HEK293 (cell line): ENCODE measurements around the gene ABTB2.

Experiments
- CTCF ChIA-PET: fragments of 350-600 bp; formaldehyde crosslinking; extraction: SDS; loops from one replicate; lab custom pipeline; 2021; ENCODE audit warnings: antibody characterized with exemption; lab: Yijun Ruan, JAX
- POLR2A ChIA-PET: fragments of 300-600 bp; formaldehyde crosslinking; extraction: SDS; loops from one replicate; lab custom pipeline; 2020; ENCODE audit warnings: antibody characterized with exemption, inconsistent platforms; lab: Yijun Ruan, JAX
- H3K27ac ChIP-seq: fragments of 200-500 bp; sonication (Bioruptor generic); 2 replicates; pipeline ENCODE4 v1.5.1; 2014; ENCODE audit warnings: low read depth, low read length, control low read depth, inconsistent platforms; ENCODE audit errors: extremely low read depth
- H3K36me3 ChIP-seq, 2 experiments: fragments of 200-500 bp in 1 of 2; sonication (Bioruptor generic) in 1 of 2; 1 replicate in 1 of 2; 2 replicates in 1 of 2; pipeline ENCODE4 v1.5.1; 2014 to 2017; ENCODE audit warnings: inconsistent platforms in 2 of 2, low read length in 2 of 2; ENCODE audit not compliant: control insufficient read depth in 2 of 2, insufficient read depth in 1 of 2
- H3K4me1 ChIP-seq: fragments of 200-500 bp; sonication (Bioruptor generic); 2 replicates; pipeline ENCODE4 v1.5.1; 2014; ENCODE audit warnings: mild to moderate bottlenecking, low read length, inconsistent platforms; ENCODE audit not compliant: control insufficient read depth, insufficient read depth
- H3K4me3 ChIP-seq: 2 replicates; pipeline ENCODE4 v1.5.1; 2011; ENCODE audit warnings: low read depth, mild to moderate bottlenecking, control low read depth, low read length, moderate library complexity
- H3K9me3 ChIP-seq: fragments of 200-500 bp; sonication (Bioruptor generic); 2 replicates; pipeline ENCODE4 v1.5.1; 2014; ENCODE audit warnings: low read depth, low read length, inconsistent platforms; ENCODE audit not compliant: control insufficient read depth, insufficient read depth
- INSM2 ChIP-seq: fragments of 450-650 bp; formaldehyde crosslinking; IDR thresholded peaks from 2 replicates; pipeline ENCODE4 v1.5.1; 2016; ENCODE audit warnings: missing biosample characterization, missing genetic modification characterization
- WT1 ChIP-seq: fragments of 450-650 bp; formaldehyde crosslinking; IDR thresholded peaks from 2 replicates; pipeline ENCODE4 v1.5.1; 2016; ENCODE audit warnings: missing biosample characterization, missing genetic modification characterization
- ZBTB17 ChIP-seq: fragments of 450-650 bp; formaldehyde crosslinking; IDR thresholded peaks from 2 replicates; pipeline ENCODE4 v1.5.1; 2016; ENCODE audit warnings: missing biosample characterization, missing genetic modification characterization
- ZBTB20 ChIP-seq: fragments of 450-650 bp; formaldehyde crosslinking; IDR thresholded peaks from 2 replicates; pipeline ENCODE4 v1.5.1; 2016; ENCODE audit warnings: missing biosample characterization, missing genetic modification characterization
- ZBTB6 ChIP-seq: fragments of 450-650 bp; formaldehyde crosslinking; IDR thresholded peaks from 2 replicates; pipeline ENCODE4 v1.5.1; 2017; ENCODE audit warnings: missing biosample characterization, missing genetic modification characterization
- ZBTB8A ChIP-seq: fragments of 450-650 bp; formaldehyde crosslinking; IDR thresholded peaks from 2 replicates; pipeline ENCODE4 v1.5.1; 2016; ENCODE audit warnings: missing biosample characterization, missing genetic modification characterization
- ZIC2 ChIP-seq: fragments of 450-650 bp; formaldehyde crosslinking; IDR thresholded peaks from 2 replicates; pipeline ENCODE4 v1.5.1; 2016; ENCODE audit warnings: missing biosample characterization, missing genetic modification characterization
- ZNF157 ChIP-seq: fragments of 450-650 bp; formaldehyde crosslinking; IDR thresholded peaks from 2 replicates; pipeline ENCODE4 v1.5.1; 2016; ENCODE audit warnings: missing biosample characterization, missing genetic modification characterization
- ZNF175 ChIP-seq: fragments of 450-650 bp; formaldehyde crosslinking; IDR thresholded peaks from 2 replicates; pipeline ENCODE4 v1.5.1; 2016; ENCODE audit warnings: missing biosample characterization, missing genetic modification characterization
- ZNF23 ChIP-seq: fragments of 450-650 bp; formaldehyde crosslinking; IDR thresholded peaks from 2 replicates; pipeline ENCODE4 v1.5.1; 2016; ENCODE audit warnings: missing biosample characterization, missing genetic modification characterization, borderline replicate concordance
- ZNF302 ChIP-seq: fragments of 450-650 bp; formaldehyde crosslinking; IDR thresholded peaks from 2 replicates; pipeline ENCODE4 v1.5.1; 2016; ENCODE audit warnings: missing biosample characterization, missing genetic modification characterization, low read depth
- ZNF335 ChIP-seq: fragments of 450-650 bp; formaldehyde crosslinking; conservative IDR thresholded peaks from 2 replicates; pipeline ENCODE4 v1.5.1; 2016; ENCODE audit warnings: missing biosample characterization, missing genetic modification characterization
- ZNF366 ChIP-seq: fragments of 450-650 bp; formaldehyde crosslinking; conservative IDR thresholded peaks from 2 replicates; pipeline ENCODE4 v1.5.1; 2016; ENCODE audit warnings: missing biosample characterization, missing genetic modification characterization
- ZNF394 ChIP-seq: fragments of 450-650 bp; formaldehyde crosslinking; IDR thresholded peaks from 2 replicates; pipeline ENCODE4 v1.5.1; 2016; ENCODE audit warnings: missing biosample characterization, missing genetic modification characterization, mild to moderate bottlenecking, moderate library complexity, borderline replicate concordance
- ZNF48 ChIP-seq: fragments of 450-650 bp; formaldehyde crosslinking; IDR thresholded peaks from 2 replicates; pipeline ENCODE4 v1.5.1; 2016; ENCODE audit warnings: missing biosample characterization, missing genetic modification characterization
- ZNF501 ChIP-seq: fragments of 450-650 bp; formaldehyde crosslinking; IDR thresholded peaks from 2 replicates; pipeline ENCODE4 v1.5.1; 2016; ENCODE audit warnings: missing biosample characterization, missing genetic modification characterization
- ZNF664 ChIP-seq: fragments of 450-650 bp; formaldehyde crosslinking; IDR thresholded peaks from 2 replicates; pipeline ENCODE4 v1.5.1; 2016; ENCODE audit warnings: missing biosample characterization, missing genetic modification characterization
- ZNF777 ChIP-seq: fragments of 450-650 bp; formaldehyde crosslinking; IDR thresholded peaks from 2 replicates; pipeline ENCODE4 v1.5.1; 2017; ENCODE audit warnings: missing biosample characterization, missing genetic modification characterization, borderline replicate concordance
- ZSCAN16 ChIP-seq: fragments of 450-650 bp; formaldehyde crosslinking; IDR thresholded peaks from 2 replicates; pipeline ENCODE4 v1.5.1; 2016; ENCODE audit warnings: missing biosample characterization, missing genetic modification characterization
- ZSCAN30 ChIP-seq: fragments of 450-650 bp; IDR thresholded peaks from 2 replicates; pipeline ENCODE4 v1.5.1; 2018; ENCODE audit warnings: missing biosample characterization, mild to moderate bottlenecking, missing genetic modification characterization, moderate library complexity
- TF ChIP-seq, protein P1 (sequence below): fragments of 450-650 bp; formaldehyde crosslinking; IDR thresholded peaks from 2 replicates; pipeline ENCODE4 v1.5.1; 2017; ENCODE audit warnings: missing biosample characterization, missing genetic modification characterization
- TF ChIP-seq, protein P2 (sequence below): fragments of 450-650 bp; formaldehyde crosslinking; IDR thresholded peaks from 2 replicates; pipeline ENCODE4 v1.5.0; 2017; ENCODE audit warnings: missing biosample characterization, missing genetic modification characterization, borderline replicate concordance
- TF ChIP-seq, protein P3 (sequence below): fragments of 450-650 bp; formaldehyde crosslinking; IDR thresholded peaks from 2 replicates; pipeline ENCODE4 v1.5.1; 2016; ENCODE audit warnings: missing biosample characterization, missing genetic modification characterization

Gene ABTB2

GRCh38 chr11:34146411-34146810, 211.4 kb downstream of the ABTB2 start:
- H3K4me1 ChIP-seq = no peaks in the 10 kb centered on the region
- TF ChIP-seq WT1 (tag by site-specific recombination) (no peak), ZNF175 (tag by site-specific recombination) (no peak), INSM2 (tag by site-specific recombination) (no peak), ZSCAN16 (no peak), ZNF394 (no peak)
- POLR2A ChIA-PET = no interaction called here
- H3K4me3 ChIP-seq = no peak overlapping the region
- no peak overlapping the region for H3K27ac ChIP-seq
- no peaks in the 10 kb centered on the region for H3K9me3 ChIP-seq
- CTCF ChIA-PET = no interaction called here
- peaks cover 0 to 99% of the 10 kb centered on the region in 2 experiments for H3K36me3 ChIP-seq

DNA sequence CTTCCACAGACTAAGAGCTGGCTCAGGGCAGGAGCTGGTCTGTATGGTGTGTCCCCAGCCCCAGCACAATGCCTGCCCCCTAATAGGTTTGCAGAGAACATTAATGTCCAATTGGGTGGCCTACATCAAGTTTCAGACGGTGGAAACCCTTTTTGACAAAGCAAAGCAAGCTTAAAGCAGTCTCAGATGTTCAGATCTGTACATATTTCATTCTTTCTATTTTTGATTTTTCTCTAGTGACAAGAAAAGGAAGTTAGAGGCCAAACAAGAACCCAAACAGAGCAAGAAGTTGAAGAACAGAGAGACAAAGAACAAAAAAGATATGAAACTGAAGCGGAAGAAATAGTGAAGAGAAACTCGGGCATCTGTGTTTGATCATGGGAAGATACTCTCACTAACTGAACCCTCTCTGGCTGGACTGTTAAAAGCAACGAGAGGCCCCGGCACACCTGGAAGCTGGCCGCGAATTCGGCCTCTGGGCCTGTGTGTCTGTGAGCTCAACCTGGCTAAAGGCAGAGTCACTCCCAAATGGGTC, 211.9 kb downstream of the ABTB2 start:
- Histone ChIP-seq H3K36me3 (peaks cover 0 to 99% of the 10 kb centered on the region in 2 experiments), H3K27ac (no peak overlapping the region), H3K4me1 (no peaks in the 10 kb centered on the region), H3K4me3 (no peak overlapping the region), H3K9me3 (no peaks in the 10 kb centered on the region)
- TF ChIP-seq ZBTB17 (tag by site-specific recombination) (no peak), ZBTB8A (no peak), ZNF157 (no peak), ZIC2 (tag by site-specific recombination) (no peak), ZNF777 (tag by site-specific recombination) (no peak), ZNF366 (tag by site-specific recombination) (no peak), ZNF302 (no peak), ZBTB6 (tag by site-specific recombination) (no peak), ZNF23 (tag by site-specific recombination) (no peak)
- ChIA-PET POLR2A (no interaction called here), CTCF (no interaction called here)

GRCh38 chr11:34145073-34145472, 212.7 kb downstream of the ABTB2 start:
- POLR2A ChIA-PET = no interaction called here
- no peak overlapping the region for H3K4me3 ChIP-seq
- H3K4me1 ChIP-seq = no peaks in the 10 kb centered on the region
- CTCF ChIA-PET = no interaction called here
- peaks cover 0 to 99% of the 10 kb centered on the region in 2 experiments for H3K36me3 ChIP-seq
- no peak overlapping the region for H3K27ac ChIP-seq
- H3K9me3 ChIP-seq = no peaks in the 10 kb centered on the region
- TF ChIP-seq ZNF664 (tag by site-specific recombination) (no peak), ZSCAN30 (tag by site-specific recombination) (no peak), ZNF48 (tag by site-specific recombination) (no peak), ZBTB20 (tag by site-specific recombination) (no peak), ZNF501 (tag by site-specific recombination) (no peak), ZNF335 (tag by site-specific recombination) (no peak)
- TF ChIP-seq, protein P1, sequence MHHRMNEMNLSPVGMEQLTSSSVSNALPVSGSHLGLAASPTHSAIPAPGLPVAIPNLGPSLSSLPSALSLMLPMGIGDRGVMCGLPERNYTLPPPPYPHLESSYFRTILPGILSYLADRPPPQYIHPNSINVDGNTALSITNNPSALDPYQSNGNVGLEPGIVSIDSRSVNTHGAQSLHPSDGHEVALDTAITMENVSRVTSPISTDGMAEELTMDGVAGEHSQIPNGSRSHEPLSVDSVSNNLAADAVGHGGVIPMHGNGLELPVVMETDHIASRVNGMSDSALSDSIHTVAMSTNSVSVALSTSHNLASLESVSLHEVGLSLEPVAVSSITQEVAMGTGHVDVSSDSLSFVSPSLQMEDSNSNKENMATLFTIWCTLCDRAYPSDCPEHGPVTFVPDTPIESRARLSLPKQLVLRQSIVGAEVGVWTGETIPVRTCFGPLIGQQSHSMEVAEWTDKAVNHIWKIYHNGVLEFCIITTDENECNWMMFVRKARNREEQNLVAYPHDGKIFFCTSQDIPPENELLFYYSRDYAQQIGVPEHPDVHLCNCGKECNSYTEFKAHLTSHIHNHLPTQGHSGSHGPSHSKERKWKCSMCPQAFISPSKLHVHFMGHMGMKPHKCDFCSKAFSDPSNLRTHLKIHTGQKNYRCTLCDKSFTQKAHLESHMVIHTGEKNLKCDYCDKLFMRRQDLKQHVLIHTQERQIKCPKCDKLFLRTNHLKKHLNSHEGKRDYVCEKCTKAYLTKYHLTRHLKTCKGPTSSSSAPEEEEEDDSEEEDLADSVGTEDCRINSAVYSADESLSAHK (tag by site-specific recombination) = no peak
- TF ChIP-seq, protein P2, sequence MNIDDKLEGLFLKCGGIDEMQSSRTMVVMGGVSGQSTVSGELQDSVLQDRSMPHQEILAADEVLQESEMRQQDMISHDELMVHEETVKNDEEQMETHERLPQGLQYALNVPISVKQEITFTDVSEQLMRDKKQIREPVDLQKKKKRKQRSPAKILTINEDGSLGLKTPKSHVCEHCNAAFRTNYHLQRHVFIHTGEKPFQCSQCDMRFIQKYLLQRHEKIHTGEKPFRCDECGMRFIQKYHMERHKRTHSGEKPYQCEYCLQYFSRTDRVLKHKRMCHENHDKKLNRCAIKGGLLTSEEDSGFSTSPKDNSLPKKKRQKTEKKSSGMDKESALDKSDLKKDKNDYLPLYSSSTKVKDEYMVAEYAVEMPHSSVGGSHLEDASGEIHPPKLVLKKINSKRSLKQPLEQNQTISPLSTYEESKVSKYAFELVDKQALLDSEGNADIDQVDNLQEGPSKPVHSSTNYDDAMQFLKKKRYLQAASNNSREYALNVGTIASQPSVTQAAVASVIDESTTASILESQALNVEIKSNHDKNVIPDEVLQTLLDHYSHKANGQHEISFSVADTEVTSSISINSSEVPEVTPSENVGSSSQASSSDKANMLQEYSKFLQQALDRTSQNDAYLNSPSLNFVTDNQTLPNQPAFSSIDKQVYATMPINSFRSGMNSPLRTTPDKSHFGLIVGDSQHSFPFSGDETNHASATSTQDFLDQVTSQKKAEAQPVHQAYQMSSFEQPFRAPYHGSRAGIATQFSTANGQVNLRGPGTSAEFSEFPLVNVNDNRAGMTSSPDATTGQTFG (tag by site-specific recombination) = no peak
- TF ChIP-seq, protein P3, sequence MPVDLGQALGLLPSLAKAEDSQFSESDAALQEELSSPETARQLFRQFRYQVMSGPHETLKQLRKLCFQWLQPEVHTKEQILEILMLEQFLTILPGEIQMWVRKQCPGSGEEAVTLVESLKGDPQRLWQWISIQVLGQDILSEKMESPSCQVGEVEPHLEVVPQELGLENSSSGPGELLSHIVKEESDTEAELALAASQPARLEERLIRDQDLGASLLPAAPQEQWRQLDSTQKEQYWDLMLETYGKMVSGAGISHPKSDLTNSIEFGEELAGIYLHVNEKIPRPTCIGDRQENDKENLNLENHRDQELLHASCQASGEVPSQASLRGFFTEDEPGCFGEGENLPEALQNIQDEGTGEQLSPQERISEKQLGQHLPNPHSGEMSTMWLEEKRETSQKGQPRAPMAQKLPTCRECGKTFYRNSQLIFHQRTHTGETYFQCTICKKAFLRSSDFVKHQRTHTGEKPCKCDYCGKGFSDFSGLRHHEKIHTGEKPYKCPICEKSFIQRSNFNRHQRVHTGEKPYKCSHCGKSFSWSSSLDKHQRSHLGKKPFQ (tag by site-specific recombination) = no peak
